CD4-positive, alpha-beta T cell treated with Interleukin-2 at 100 ng/mL for 4 hours (primary cell): ENCODE results near the gene PLA2G2D.

ENCODE experiments used
- DNase-seq: peaks from one replicate; pipeline ENCODE4 v3.0.0-alpha.2; 2020; ENCODE audit warnings: low spot score

PLA2G2D gene

GRCh38 chr1:20086800-20087199 is 32.5 kb downstream of the PLA2G2D start:
- no peak for DNase-seq

DNA sequence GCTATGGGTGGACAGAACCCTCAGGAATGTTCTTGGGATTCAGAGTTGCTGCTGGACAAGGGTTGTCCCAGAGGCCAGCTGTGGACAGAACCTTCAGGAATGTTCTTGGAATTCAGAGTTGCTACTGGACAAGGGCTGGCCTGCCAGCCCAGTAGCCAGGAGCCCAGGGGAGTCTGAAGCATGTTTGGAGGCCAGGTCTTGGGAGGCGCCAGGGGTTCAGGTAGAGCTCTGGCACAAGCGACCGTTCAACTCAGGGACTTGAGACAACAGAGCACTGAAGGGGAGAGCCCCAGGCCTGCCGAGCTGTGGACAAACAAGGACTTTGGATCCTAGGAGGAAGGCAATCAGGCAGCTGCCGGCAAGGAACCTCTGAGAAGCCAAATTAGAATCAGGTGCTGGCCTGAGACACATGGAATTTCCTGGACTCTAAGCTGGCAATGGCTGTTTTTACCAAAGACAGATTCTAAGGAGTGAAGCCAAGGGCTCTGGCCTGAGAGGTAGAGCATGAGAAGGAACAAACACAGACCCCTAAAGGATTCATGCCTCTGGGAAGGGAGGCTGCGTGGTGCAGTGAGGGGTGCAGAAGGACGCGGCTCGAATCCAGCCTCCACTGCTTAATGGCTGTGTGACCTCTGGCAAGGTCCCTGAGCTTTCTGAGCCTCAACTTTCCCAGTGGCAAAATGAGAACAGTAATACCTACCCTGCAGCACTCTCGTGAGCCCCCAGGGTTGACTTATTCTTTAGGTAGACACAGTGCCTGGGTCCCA is 36.0 kb downstream of the PLA2G2D start:
- DNase-seq = no peak

GRCh38 chr1:20082772-20083171 is 36.6 kb downstream of the PLA2G2D start:
- DNase-seq = no peak

DNA sequence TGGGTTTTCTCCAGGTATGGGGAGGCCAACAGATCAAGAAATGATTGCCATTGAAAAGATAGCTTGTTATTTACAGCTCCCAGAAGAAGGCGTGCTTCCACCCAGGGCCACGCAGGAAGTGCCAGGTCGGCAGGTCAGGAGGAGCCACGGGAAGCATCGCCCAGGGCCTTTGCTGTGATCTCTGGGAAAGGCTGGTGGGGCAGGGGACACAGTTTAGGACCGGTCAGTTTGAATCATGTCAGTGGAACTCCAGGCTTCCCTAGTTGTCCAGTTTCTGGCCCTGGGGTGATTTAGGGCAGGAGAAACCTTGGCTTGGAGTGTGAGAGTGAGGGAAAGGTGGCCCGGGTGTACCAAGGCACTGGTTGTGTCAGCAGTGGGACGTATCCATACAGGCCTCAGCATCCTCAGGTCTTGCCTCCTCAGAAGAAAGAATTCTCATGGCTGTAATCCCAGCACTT is 38.0 kb downstream of the PLA2G2D start:
- DNase-seq = no peak

DNA sequence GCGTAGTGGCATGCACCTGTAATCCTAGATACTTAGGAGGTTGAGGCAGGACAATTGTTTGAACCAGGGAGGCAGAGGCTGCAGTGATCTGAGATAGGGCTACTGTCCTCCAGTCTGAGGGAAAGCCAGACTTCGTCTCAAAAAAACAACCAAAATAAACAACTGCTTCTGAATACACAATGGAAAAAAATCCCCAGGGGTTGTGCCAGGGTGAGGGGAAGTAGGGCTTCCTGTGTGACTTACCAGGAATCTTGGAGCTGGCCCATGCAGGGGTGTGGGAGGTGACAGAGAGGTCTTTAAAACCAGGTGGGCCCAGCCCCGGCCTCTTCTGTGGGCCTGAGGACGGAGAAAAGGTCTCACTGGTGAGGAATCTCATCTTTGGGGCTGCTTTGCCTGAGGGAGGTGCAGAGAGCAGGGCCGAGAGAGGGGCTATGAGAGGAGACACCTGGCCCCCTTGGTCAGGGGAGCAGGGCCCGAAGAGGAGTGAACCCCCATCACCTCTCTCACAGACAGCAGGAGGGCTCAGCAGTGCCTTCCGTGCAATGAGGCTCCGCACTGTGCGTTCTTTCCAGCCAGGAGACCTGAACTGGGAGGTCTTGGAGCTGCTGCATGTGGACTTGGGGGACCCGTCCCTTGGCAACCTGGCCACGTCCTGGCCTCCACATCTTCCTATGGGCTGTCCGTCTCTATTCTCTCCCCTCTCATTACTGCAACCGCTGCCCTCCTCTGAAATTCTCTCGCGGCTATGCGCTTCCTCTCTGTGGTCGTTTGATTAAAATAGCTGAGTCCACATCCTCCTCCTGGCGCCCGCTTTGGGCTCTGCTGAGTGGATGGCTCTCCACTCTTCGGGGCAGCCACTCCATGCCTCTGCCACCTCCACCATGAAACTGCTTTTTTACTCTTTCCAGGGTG is 38.6 kb downstream of the PLA2G2D start:
- no peak for DNase-seq

- no peak for DNase-seq
Measured at GRCh38 chr1:20079661-20080305, 39.6 kb downstream of the PLA2G2D start.

GRCh38 chr1:20078711-20079110 is 40.6 kb downstream of the PLA2G2D start:
- DNase-seq = no peak

DNA sequence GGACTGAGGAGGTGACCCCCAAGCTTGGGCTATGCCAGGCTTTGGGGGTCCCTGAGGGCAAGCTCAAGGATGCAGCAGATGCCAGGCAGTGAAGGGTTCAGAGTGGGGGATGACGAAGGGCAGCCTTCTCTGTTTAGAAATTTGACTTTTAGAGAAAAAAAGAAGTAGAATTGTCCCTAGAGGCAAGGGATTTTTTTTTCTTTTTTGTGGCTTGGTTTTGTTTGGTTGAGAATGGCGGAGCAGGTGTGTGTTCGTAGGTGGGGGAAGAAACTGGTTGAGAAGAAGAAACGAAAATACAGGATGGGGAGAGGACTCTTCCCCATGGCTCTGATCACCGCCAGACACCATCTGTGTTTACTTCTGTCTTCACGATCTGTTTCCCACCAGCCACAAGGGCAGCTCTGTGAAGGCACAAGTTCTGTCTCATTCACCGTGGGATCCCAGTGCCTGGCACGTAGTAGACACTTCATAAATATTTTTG is 41.1 kb downstream of the PLA2G2D start:
- DNase-seq = no peak

DNA sequence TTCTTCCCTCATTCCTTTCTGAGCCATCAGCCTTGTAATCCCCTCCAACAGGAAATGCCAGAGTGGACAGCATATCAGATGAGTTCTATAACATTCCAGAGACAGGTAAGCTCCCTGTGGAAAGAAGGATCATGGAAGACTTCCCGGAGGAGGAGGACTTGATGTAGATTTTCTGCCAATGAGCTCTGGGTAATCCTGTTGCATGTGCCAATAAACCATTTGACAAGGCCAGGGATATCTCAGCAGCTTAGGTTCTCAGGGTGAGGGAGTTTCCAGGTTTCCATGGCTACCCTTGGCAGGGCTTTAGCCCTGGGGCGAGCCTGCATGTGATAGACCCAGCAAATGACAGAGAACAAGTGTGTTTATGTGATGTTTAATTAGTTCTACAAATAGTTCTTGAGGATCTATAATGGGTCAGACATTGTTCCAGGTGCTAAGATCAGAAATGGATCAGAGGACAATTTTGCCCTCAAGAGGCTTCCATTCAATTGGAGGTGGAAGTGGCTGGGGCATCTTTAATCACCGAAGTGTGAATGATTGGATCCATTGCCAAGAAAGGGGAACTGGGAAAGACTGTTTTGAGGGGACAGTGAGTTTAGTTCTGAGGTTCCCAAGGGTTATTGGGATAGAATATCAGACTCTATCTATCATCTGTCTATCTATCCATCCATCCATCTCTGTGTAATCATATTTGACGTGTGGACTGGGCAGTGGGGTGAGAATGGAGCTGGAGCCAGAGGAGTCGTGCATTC is 42.5 kb downstream of the PLA2G2D start:
- DNase-seq = no peak

- no peak for DNase-seq
Measured at GRCh38 chr1:20076223-20076622, 43.1 kb downstream of the PLA2G2D start.

DNA sequence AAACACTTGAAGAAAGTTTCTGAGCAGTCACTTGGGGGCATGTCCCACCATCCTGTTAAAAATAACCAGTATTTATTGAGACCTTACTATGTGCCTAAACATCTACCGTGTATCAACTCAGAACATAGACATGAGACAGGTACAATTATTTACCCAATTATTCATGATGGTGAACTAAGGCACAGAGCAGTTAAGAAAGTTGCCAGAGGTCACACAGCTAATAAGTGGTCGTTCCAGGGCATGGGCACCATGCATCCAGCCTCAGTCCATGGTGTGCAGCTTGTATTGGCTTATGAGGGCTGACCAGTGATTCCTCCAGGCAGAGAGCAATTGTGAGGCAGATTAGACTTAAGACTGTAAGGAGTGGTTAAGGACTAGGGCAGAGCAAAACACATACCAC is 44.0 kb downstream of the PLA2G2D start:
- DNase-seq = no peak

GRCh38 chr1:20074725-20075171 is 44.6 kb downstream of the PLA2G2D start:
- no peak for DNase-seq

DNA sequence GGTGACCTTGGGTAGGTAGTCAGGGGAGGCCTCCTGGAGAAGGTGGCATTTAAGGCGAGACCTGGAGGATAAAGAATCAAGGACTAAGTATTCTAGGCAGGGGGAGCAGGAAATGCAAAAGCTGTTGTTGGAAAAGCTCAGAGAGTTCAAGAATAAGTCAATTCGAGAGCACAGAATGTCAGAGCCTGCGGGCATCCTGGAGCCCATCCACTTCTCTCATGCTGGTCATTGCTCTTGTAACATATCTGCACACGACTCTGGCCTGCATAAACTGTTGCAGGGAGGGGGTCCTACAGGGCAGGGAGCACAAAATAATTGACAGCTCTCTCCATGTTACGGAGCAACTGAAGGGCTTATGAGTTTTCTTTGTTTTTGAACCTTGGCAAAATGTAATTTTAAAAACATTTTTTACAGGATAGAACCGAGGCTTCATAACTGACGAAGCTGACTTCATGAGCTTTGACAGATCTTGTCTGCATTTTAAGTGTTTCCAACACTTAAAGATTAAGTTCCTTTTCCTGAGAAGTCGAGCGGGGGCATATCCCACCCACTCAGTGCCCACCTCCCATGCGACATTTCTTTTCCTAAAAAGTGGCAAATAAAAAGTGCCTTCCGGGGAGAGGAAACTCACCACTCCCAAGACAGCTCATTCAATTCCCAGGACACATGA is 45.1 kb downstream of the PLA2G2D start:
- DNase-seq = no peak

- DNase-seq = no peak
Measured at GRCh38 chr1:20073256-20073655, 46.1 kb downstream of the PLA2G2D start.

GRCh38 chr1:20072771-20073170 is 46.6 kb downstream of the PLA2G2D start:
- DNase-seq = no peak

- DNase-seq = no peak
Measured at GRCh38 chr1:20071416-20071815, 47.9 kb downstream of the PLA2G2D start.

- no peak for DNase-seq
Measured at GRCh38 chr1:20070357-20070756, 49.0 kb downstream of the PLA2G2D start.

GRCh38 chr1:20069874-20070273 is 49.5 kb downstream of the PLA2G2D start, which contains the start of gene PLA2G5:
Gene PLA2G5, plus strand, starts transcription at chr1:20070194. Its CDS starts 14,637 bp downstream, at chr1:20084831.
- no peak for DNase-seq

DNA sequence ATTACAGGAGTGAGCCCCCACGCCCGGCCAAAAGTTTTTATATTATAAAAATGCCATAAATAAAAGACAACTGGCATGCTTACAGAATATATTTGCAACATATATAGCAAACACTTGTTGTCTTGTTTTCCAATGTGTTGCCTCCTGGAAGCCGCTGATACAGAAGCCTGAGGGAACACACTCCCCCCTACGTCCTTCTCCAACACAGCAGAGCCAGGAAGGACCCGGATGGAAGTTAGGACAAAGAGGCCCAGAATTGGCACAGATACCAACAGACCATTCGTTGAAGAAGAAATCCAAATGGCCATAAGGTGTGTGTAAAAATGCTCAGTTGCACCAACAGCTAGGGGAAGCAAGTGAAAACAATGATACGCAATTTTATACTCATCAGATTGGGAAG is 50.6 kb downstream of the PLA2G2D start:
- DNase-seq = no peak

DNA sequence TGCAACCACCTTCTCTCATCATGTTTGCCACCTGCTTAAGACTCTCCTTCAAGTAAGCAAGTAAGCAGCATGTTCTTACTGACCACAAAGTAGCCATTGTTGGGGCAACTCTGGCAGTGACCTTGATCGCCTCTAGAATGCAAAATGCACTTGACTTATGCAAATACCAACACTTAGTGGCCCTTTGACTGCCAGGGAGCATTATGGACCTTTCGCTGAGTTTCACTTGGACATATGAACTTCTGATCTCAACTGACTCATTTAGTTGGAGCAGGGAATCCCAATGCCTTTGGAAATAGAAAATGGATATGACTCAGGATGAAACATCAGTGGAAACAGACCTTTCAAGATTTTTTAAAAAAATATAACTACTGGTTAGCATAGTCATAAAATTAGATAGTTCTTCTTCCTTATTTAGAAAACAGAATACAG is 55.5 kb downstream of the PLA2G2D start:
- no peak for DNase-seq
